Nephron (organoid): ENCODE measurements around the gene ACCS.

ENCODE experiments used
- H3K27ac Mint-ChIP-seq, 3 experiments: 2 replicates each; pipeline ENCODE4 v1.8.0; 2020; ENCODE audit warnings: mixed read lengths in 3 of 3, mild to moderate bottlenecking in 2 of 3, moderate library complexity in 1 of 3
- H3K27me3 Mint-ChIP-seq: 2 replicates; pipeline ENCODE4 v1.8.0; 2021; ENCODE audit warnings: low read depth, mild to moderate bottlenecking, moderate library complexity, mixed read lengths
- H3K36me3 Mint-ChIP-seq: 2 replicates; pipeline ENCODE4 v1.8.0; 2020; ENCODE audit warnings: low read depth, mixed read lengths
- H3K4me1 Mint-ChIP-seq: 2 replicates; pipeline ENCODE4 v1.8.0; 2020; ENCODE audit warnings: mixed read lengths
- H3K4me3 Mint-ChIP-seq, 3 experiments: 2 replicates each; pipeline ENCODE4 v1.8.0; 2020; ENCODE audit warnings: mild to moderate bottlenecking in 3 of 3, mixed read lengths in 3 of 3, moderate library complexity in 2 of 3
- H3K9me3 Mint-ChIP-seq: 2 replicates; pipeline ENCODE4 v1.8.0; 2020; ENCODE audit warnings: mixed read lengths
- CTCF ChIP-seq, 3 experiments: fragments of 200-600 bp; sonication (generic); IDR thresholded peaks; one replicate each; pipeline ENCODE4 v1.5.0; 2021; ENCODE audit warnings: antibody characterized with exemption in 3 of 3; ENCODE audit not compliant: unreplicated experiment in 3 of 3

Gene ACCS

GRCh38 chr11:44072757-44073658 is 6.9 kb downstream of the ACCS start:
- H3K9me3 Mint-ChIP-seq: no peaks in the 10 kb centered on the region
- H3K4me3 Mint-ChIP-seq: no peak overlapping the region
- H3K36me3 Mint-ChIP-seq: peaks cover 25% of the 10 kb centered on the region
- no peak for TF ChIP-seq CTCF (IDR thresholded peaks at IDR 0.05; ENCODE audit: unreplicated experiment in 3 of 3)
- H3K4me1 Mint-ChIP-seq: no peaks in the 10 kb centered on the region
- no peak overlapping the region for H3K27ac Mint-ChIP-seq
- no peaks in the 10 kb centered on the region for H3K27me3 Mint-ChIP-seq

- Mint-ChIP-seq H3K27me3 (no peaks in the 10 kb centered on the region), H3K36me3 (peaks cover 9% of the 10 kb centered on the region), H3K27ac (no peak overlapping the region), H3K4me3 (no peak overlapping the region), H3K4me1 (no peaks in the 10 kb centered on the region), H3K9me3 (no peaks in the 10 kb centered on the region)
- TF ChIP-seq CTCF (IDR thresholded peaks at IDR 0.05; ENCODE audit: unreplicated experiment in 3 of 3): no peak
Measured at GRCh38 chr11:44078794-44079193, 12.7 kb downstream of the ACCS start.

GRCh38 chr11:44079376-44079775 is 13.3 kb downstream of the ACCS start:
- no peak for TF ChIP-seq CTCF (IDR thresholded peaks at IDR 0.05; ENCODE audit: unreplicated experiment in 3 of 3)
- H3K36me3 Mint-ChIP-seq: peaks cover 14% of the 10 kb centered on the region
- no peak overlapping the region for H3K27ac Mint-ChIP-seq
- H3K27me3 Mint-ChIP-seq: no peaks in the 10 kb centered on the region
- peaks cover 3% of the 10 kb centered on the region for H3K9me3 Mint-ChIP-seq
- no peaks in the 10 kb centered on the region for H3K4me1 Mint-ChIP-seq
- H3K4me3 Mint-ChIP-seq: no peak overlapping the region

GRCh38 chr11:44080951-44081350 is 14.9 kb downstream of the ACCS start:
- H3K36me3 Mint-ChIP-seq: peaks cover 18% of the 10 kb centered on the region
- no peaks in the 10 kb centered on the region for H3K27me3 Mint-ChIP-seq
- H3K27ac Mint-ChIP-seq: no peak overlapping the region
- peaks cover 8% of the 10 kb centered on the region for H3K9me3 Mint-ChIP-seq
- no peaks in the 10 kb centered on the region for H3K4me1 Mint-ChIP-seq
- no peak for TF ChIP-seq CTCF (IDR thresholded peaks at IDR 0.05; ENCODE audit: unreplicated experiment in 3 of 3)
- no peak overlapping the region for H3K4me3 Mint-ChIP-seq

- no peaks in the 10 kb centered on the region for H3K4me1 Mint-ChIP-seq
- no peak for TF ChIP-seq CTCF (IDR thresholded peaks at IDR 0.05; ENCODE audit: unreplicated experiment in 3 of 3)
- peaks cover 13% of the 10 kb centered on the region for H3K36me3 Mint-ChIP-seq
- H3K9me3 Mint-ChIP-seq: peaks cover 8% of the 10 kb centered on the region
- no peak overlapping the region for H3K4me3 Mint-ChIP-seq
- no peaks in the 10 kb centered on the region for H3K27me3 Mint-ChIP-seq
- H3K27ac Mint-ChIP-seq: no peak overlapping the region
Measured at GRCh38 chr11:44082645-44083044, 16.6 kb downstream of the ACCS start.

GRCh38 chr11:44083433-44083832 is 17.4 kb downstream of the ACCS start:
- Mint-ChIP-seq H3K27ac (no peak overlapping the region), H3K9me3 (peaks cover 8% of the 10 kb centered on the region), H3K4me1 (no peaks in the 10 kb centered on the region), H3K36me3 (peaks cover 14% of the 10 kb centered on the region), H3K27me3 (no peaks in the 10 kb centered on the region), H3K4me3 (no peak overlapping the region)
- TF ChIP-seq CTCF (IDR thresholded peaks at IDR 0.05; ENCODE audit: unreplicated experiment in 3 of 3): no peak
